ENCODE results near the gene EYA4.
A peak's percentile ranks its signal among the peaks of the same experiment; 100 is the strongest.

Gene EYA4

DNA sequence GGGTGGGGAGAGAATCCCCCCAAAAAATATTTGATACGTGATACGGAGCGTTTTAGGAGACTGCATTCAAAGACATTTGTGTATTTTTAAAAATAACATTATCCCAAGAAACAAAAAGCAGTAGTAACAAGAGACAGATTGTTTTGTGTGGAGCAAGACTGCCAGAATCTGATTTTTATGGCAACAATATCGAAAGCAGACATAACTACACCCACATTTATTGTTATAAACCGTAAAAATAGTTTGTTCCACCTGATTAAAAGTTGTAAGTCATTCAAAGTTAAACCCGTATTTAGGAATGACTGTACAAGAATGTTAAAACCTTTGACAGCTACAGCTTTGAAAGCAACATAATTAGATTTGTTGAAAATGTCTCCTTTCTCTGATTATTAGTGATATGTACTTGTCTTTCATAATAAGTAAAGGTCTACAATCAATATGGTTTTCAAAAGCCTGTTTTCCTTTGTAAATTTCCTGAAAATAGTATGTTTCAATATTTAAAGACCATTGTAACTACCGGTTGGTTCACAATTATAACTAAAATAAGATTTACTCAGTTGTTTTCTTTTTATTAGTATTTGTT, 2.7 kb downstream of the EYA4 start:
- DNase-seq (ENCODE audit: low read depth): no peak

GRCh38 chr6:133244519-133244918, 3.4 kb downstream of the EYA4 start:
- no peak for DNase-seq (ENCODE audit: low read depth)

DNA sequence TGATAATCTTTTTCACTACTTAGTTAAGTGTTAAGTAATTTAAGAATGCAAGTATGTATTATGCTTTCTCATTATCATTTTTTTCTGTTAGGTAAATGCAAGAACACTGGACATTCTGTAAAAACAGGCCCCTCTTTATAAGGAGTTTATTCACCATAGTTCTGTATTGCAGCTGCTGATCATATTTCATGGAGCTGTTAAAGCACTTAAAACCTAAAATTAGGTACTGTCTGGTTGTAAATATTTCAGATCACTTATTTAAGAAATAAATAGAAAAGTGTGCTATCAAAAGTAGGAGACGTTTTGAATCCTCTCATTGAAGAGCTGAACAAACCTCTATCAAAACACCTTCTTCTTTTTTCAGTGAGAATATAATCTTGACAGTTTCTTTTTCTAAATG, 3.9 kb downstream of the EYA4 start:
- no peak for DNase-seq (ENCODE audit: low read depth)

GRCh38 chr6:133245422-133245903, 4.3 kb downstream of the EYA4 start:
- DNase-seq (ENCODE audit: low read depth): no peak

DNA sequence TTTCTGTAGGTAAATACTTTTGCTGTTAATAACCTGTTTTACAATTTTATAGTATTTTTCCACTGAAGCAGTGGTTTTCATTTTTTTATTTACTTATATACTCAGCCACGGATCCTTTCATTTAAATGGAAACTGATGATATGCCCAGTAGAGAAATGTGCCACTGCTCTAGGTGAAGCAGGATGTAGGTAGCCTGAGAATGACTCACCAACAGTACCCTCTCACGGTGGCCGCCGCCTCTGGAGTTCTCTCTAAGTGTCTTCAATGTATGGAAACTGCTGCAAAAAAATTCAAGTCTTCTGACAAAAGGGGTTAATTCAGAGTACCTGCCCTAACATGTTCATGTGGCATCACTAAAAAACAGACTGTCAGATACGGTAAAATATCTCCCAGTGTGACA, 6.4 kb downstream of the EYA4 start:
- DNase-seq (ENCODE audit: low read depth): no peak

- peak; percentile 90 for DNase-seq (ENCODE audit: low read depth)
Measured at GRCh38 chr6:133248241-133249001, 7.3 kb downstream of the EYA4 start.

GRCh38 chr6:133251688-133252087, 10.5 kb downstream of the EYA4 start:
- no peak for DNase-seq (ENCODE audit: low read depth)

DNA sequence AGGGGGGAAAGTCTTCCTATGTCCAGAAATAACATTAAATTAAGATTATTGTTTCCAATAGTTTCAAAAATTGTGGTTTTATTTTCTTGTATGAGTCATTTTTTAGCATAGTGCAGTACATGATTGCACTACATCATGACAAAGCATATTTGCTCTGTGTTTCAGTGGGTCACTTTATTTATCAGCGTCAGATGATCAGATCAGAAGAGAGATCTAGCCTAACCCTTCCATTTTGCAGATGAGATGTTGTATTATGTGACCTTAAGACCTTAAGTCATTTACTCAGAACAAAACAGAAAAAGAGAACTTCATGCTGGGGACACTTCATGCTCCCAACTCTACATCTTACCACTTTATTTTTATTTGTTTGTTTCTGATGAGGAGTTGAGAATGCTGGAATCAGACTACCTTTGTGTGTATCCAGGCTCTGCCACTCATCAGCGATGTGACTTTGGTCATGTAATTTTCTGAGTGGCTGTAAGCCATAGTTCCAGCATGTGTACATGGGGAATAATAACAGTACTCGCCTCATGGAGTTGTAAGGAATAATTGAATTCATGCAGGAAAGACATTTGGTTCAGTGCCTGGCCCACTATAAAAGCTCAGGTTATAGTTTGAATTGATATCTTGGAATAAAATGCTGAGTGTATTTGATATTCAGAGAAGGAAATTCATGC, 13.5 kb downstream of the EYA4 start:
- DNase-seq (ENCODE audit: low read depth): peak; percentile 56

GRCh38 chr6:133257545-133258105, 16.5 kb downstream of the EYA4 start:
- DNase-seq (ENCODE audit: low read depth): no peak

GRCh38 chr6:133259561-133259960, 18.4 kb downstream of the EYA4 start:
- no peak for DNase-seq (ENCODE audit: low read depth)

DNA sequence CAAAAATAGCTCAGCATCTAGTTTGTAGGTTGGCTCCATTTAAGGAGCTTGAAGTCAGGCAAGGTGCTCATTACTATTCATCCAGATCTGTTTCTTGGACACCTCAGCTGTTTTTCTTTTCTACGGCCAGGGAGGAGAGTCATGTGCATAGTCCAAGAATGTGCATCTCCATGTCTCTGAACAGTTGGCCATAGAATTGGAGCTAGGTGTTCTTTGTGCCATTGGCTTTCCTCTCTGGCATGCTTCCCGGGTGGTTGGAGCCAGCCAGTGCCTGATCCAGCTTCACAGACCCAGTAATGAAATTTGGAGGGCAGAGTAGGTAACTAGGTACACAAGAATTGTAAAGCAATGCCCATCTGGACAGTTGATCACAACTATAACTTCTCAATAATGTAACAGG, 21.6 kb downstream of the EYA4 start:
- DNase-seq (ENCODE audit: low read depth): no peak

DNA sequence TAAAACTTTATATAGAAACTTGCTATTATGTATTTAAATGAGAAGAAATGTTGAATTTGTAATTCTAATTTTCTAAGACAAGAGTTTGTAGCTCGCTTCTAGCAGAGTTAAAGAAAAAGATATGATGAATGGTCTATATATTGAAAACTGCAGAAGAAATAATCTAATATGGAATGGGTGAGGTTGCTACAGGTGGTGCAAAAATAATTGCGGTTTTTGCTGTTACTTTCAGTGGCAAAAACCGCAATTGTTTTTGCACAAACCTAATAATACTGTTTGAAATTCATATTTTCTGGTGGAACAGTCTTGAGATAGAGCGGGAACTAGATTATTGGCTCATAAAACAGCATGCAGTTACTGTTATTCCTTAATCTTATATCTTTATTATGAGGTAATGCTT, 23.9 kb downstream of the EYA4 start:
- DNase-seq (ENCODE audit: low read depth): no peak

DNA sequence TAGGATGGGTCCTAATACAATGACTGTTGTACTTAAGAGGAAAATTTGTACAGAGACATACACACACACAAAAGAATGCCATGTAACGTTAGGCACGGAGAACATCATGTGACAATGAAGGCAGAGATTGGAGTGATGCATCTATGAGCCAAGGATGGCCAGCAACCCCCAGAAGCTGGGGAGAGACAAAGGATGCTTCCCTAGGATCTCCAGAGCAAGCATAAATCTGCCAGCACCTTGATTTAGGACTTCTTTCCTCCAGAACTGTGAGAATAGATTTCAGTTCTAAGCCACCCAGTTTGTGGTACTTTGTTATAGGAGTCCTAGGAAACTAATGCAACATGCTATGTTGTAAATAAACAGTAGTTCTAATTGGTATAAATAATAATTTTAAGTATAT, 25.0 kb downstream of the EYA4 start:
- no peak for DNase-seq (ENCODE audit: low read depth)

DNA sequence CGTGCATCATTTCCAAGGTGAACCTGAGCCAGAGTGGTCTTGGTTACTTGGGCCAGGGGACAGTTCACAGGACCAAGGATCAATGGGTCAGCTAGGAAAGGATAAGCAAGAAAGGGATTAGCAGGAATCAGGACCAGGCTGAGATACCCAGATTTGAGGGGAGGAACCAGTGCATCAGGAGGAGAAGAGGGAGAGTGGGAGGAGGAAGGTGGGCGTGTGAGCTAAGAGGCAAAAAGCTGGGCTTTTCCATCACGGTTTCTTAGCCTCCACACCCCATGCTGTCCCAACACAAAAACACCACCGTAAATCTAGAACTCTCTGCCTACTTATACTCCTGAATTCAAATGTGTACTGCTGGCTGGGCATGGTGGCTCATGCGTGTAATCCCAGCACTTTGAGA, 27.5 kb downstream of the EYA4 start:
- DNase-seq (ENCODE audit: low read depth): no peak

DNA sequence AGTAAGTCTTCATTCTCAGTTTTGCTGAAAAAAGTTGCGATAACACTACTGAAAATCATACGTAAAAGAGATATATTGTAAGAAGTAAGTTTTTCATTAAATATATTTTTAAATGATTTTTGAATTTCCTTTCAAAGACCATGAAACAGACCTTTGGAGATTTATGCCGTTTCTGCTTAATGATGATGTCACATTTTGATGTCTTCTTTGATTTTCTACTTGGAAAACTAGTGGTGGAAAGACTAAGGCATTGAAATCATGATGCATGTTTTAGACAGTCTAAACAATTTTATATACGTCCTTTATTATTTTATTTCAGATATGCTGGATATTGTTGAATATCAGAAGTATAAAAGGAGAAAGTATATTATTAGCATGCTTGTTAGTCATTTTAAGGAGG, 33.7 kb downstream of the EYA4 start:
- no peak for DNase-seq (ENCODE audit: low read depth)

DNA sequence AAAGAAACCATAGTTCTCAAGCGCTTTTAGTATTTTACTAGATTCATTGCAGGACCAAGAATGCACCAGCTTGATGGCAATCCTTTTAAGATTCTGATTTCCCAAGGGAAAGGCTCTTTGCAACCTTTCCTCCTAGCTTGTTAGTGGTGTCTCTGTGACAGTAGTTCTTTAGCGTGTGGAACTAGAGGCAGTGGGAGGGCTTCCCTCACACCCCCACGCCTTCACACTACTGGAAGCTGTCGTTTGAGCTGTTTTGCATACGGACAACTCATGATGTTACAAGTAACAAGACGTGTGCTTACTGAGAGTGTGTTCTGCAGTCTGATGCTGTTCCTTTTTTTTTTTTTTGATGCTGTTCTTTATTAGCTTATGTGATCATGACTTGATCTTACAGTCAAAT, 34.1 kb downstream of the EYA4 start:
- DNase-seq (ENCODE audit: low read depth): no peak

DNA sequence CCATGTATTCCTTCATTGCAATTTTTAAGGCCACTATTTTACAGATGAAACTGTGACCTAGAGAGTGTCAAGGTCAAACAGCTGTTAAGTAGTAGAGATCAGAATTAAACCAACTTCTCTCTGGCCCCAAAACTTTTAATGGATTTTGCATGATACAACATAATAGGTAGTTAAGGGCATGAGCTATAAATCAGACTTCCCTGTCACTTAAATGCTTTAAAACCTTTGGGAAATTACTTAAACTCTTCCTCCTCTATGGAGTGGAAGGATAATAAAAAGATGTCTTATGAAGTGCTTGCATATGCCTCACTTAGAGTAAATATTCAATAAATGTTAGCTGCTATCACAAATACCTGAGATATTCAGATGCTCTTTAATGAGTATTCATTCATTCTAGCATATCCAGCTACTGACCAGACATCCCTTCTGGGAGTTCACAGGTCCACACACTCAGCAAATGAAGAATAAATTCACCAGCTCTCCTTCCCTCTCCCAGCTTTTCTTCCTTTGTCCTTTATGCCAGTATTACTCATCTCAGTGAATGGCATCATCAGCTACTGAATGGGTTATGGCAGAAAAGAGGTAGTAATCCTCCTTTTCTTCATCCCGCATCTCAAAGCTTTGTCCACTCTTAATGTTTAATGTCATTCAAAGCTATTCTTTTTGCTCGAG, 36.2 kb downstream of the EYA4 start:
- no peak for DNase-seq (ENCODE audit: low read depth)

DNA sequence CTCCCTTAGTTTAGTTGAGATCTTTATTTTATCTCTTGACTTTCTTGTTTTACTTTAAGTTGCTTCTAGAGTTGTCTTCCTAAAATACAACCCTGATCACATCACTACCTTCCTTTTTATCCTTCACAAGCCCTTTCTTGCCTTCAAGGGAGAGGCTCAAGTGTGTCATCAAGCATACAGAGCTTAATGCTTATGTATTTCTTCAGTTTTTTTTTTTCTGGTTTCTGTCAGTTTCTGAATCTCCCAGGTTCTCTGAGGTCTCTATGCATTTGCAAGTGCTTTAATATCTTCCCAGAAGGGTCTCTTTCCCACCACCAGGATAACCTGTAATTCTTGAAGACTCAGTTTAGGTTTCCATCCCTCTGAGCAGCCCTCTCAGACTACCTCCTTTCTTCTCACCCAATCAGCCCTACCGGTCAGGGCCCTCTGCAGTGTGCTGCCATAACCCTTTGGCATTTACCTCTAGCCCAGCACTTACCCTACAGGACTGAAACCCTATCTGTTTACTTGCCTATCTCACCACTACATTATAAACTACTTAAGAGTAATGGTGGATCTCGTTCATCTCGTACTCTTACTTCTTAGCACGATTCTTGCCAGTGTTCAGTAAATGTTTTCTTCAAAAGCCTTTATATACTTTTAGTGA, 36.9 kb downstream of the EYA4 start:
- DNase-seq (ENCODE audit: low read depth): no peak

DNA sequence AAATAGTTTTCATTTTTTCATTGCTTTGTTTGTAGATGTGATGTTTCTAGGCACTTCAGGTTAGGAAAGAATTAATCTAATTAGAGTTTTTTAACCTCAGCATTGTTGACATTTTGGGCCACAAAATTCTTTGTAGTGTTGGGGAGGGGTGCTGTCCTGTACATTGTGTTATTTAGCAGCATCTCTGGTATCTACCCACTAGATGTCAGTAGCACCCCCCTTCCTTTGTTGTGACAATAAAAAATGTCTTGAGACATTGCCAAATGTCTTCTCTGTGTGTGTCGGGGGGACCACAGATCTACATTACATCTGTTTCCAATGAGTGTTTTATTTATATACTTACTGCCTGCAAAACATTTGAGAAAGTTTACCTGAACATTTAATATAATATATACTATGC, 45.6 kb downstream of the EYA4 start:
- peak; percentile 10 for DNase-seq (ENCODE audit: low read depth)

DNA sequence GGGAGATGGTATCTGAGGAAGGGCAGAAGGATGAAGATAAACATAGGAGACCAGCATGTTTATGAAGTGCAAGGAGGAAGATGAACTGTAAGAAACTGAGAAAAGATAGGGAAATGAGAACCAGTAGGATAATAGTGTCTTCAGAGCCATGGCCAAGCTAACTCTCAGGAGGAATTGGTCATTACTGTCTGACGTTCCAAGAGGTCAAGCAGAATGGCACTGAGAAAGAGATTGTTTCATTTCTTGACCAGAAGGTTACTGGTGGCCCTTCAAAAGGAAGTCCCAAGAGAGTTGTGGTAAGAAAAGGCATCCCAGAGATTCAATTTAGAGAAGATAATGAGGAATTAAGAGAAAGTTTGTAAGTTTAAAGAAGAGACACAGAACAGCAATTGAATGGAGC, 47.5 kb downstream of the EYA4 start:
- DNase-seq (ENCODE audit: low read depth): no peak

DNA sequence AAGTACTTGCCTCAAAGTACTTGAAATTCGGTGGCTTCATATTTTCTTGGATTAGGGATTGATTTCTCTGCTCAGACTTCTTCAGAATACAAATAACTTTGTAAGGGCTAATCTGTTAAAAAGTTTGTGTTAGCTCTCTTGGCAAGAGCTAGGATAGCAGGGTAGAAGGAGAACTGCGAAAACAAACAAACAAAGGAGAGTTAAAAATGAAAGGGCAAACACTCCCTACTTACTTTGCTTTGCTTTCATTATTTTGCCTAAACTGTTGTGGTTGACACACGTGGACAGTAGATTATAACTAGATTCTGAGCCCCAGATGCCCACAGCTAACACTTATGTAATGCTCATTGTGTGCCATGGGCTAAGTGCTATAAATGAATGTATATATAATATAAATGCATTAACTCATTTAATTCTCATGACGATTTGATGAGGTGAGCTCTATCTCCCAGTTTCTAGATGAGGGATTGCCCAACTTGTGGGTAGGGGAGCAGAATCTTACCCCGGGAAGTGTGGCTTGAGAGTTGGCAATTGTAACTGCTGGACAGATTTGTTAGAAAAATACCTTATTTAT, 48.7 kb downstream of the EYA4 start:
- no peak for DNase-seq (ENCODE audit: low read depth)

DNA sequence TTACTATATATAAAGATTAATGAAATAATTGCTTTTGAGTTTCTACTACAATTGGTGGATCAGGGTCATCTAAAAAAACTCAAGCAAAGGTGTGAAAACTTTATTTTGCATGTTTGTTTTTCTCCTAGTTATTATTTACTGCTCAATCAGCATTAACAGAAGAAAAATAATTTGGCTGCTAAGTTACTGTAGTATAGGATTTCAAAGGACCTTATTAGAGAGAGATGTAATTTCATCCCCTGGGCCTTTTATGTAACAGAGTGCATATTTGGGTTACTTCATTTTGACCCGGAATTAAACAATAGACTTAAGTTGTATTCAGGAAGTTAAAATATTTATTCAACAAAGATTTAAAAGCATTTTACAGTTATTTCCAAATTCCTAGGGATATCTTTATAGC, 49.8 kb downstream of the EYA4 start:
- DNase-seq (ENCODE audit: low read depth): no peak
